HG03196 (cell line): ENCODE measurements around the gene ANKRD34B.
"Not testable (repeated sequence)": the region's sequence is repeated elsewhere in the genome, so short reads cannot be mapped to it uniquely, and the experiment has no call there.

Experiments
- ATAC-seq: cut with Tn5 transposase; IDR thresholded peaks from one replicate; pipeline ENCODE4 v1.9.1; 2021; ENCODE audit not compliant: unreplicated experiment

The ANKRD34B gene

GRCh38 chr5:80569961-80570786, at the start of gene ANKRD34B:
Gene ANKRD34B (minus strand): TSS chr5:80570280. CDS start chr5:80560019, 10,261 bp downstream.
- no peak for ATAC-seq

GRCh38 chr5:80619086-80619485, 49.0 kb upstream of the ANKRD34B start:
- no peak for ATAC-seq

DNA sequence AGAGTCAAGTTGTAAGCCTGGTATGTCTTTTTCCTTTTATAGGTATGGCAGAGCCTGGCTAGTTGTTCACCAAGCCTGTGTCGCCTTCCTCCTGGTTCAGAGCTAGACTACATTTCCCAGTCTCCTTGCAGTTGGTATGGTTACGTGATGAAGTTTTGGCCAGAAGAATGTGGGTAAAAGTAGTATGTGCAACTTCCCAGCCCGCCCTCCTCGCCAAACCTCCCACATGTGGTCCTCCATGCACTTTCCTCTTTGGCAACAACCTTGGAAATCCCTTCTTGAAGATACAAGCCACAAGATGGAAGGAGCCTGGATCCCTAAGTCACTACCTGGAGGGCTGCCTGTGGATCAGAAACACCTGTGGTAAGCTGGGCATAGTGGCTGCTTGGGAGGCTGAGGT, 48.4 kb upstream of the ANKRD34B start:
- no peak for ATAC-seq

GRCh38 chr5:80615266-80615914, 45.3 kb upstream of the ANKRD34B start:
- no peak for ATAC-seq

GRCh38 chr5:80609692-80610091, 39.6 kb upstream of the ANKRD34B start:
- ATAC-seq = no peak

- ATAC-seq = no peak
These were observed 38.7 kb upstream of the ANKRD34B start for GRCh38 chr5:80608731-80609130.

DNA sequence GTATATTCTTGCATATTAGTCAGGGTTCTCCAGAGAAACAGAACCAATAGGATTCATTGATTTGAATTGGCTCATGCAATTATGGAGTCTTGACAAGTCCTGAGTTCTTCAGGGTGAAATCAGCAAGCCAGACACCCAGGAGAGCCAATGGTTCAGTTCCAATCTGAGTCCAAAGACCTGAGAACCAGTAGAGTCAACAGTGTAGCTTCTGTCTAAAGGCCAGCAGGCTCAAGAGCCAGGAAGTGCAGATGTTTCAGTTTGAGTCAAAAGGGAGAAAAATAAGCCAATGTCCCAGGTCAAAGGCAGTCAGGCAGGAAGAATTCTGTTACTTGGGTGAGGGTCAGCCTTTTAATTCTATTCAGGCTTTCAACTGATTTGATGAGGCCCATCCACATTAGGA, 37.8 kb upstream of the ANKRD34B start:
- ATAC-seq = peak; percentile 87

- ATAC-seq = no peak
These were observed 37.3 kb upstream of the ANKRD34B start for GRCh38 chr5:80607343-80607742.

GRCh38 chr5:80600943-80601693, 31.0 kb upstream of the ANKRD34B start:
- no peak for ATAC-seq

DNA sequence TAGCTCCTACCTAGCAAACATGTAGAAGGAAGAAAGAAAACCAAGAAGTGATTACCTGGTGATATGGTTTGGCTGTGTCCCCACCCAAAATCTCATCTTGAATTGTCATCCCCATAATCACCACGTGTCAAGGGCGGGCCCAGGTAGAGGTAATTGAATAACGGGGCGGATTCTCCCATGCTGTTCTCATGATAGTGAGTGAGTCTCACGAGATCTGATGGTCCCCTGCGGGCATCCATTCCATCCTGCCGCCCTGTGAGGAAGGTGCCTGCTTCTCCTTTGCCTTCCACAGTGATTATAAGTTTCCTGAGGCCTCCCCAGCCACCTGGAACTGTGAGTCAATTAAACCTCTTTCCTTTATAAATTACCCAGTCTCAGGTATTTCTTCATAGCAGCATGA, 27.4 kb upstream of the ANKRD34B start:
- ATAC-seq = no peak

DNA sequence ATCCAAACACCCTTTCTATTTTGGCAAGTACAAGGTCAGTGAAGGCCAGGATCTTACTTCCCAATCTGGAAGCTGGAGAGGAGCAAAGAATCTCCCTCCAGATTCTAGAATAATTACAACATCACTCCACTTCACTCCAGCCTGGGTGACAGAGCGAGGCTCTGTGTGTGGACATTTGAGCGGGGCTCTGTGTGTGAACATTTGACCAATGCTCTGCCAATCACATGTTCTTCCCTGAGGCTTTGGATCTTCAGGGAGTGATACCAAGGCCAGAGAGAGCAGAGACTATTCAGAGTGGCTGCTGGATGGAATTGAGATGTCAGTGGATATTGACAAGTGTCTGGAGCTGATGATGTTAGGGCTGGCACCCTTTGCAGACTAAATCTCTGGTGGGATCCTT, 24.7 kb upstream of the ANKRD34B start:
- ATAC-seq = no peak

DNA sequence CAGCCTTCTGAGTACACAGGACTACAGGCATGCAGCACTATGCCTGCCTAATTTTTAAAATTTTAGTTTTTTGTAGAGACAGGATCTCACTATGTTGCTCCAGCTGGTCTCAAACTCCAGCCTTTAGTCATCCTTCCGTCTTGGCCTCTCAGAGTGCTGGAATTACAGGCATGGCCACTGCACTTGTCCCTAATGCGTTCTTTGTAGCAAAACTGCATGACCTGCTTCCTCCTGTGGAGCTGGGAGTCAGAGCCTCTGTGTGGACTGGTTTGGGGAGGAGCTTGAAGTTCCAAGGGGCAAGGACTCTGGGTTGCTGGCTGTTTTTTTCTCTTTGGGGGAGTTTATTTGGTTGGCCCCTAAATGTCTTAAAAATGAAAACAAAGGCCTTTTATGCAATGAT, 22.7 kb upstream of the ANKRD34B start:
- ATAC-seq = no peak

GRCh38 chr5:80592105-80592504, 22.0 kb upstream of the ANKRD34B start:
- no peak for ATAC-seq

GRCh38 chr5:80591352-80591751, 21.3 kb upstream of the ANKRD34B start:
- no peak for ATAC-seq

DNA sequence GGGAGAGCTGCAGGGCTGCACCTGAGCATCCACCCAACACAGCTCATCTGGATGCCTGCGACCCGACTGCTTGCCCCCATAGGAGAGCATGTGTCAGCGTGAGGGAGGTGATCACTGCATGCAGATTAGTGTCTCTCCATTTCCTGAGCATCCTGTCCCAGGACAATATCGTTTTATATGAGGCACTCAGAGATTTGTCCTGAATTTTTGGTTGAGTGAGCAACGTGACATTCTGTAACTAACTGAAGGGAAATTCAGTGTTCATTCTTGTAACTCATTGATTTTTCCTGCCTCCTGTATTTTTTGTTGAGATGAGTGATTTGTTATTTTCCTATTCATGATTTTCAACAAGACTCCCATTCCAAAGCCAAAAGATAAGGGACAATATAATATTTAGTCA, 20.7 kb upstream of the ANKRD34B start:
- ATAC-seq = no peak

DNA sequence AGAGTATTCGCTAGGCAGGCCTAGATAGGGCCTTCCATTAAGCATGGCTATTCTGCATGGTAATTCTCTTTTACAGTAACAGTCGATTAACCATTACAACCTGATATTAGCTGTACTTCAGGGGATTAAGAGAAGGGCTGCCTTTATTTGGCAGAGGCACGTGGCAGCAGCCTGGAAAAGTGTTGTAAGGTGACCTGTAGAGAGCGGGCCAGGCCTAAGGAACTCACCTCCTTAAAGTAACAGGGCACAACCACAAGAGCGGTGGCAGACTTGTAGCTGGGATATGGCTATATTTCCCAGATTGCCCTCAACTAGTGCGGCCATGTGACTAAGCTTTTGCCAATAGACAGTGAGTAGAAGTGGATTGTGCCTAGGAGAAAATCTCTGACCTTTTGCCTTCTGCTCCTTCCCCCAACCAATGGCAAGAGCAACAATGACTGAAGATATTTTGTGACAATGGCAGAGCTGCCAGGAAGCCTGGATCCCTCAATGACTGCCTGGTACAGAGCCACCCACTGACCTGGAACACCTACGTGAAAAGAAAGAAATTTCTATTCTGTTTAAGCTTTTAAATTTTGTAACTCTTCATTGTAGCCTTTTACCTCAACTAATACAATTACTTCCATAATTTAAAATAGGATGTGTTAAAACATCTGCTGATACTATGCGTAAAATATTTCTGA, 18.9 kb upstream of the ANKRD34B start:
- no peak for ATAC-seq

- no peak for ATAC-seq
These were observed 14.7 kb upstream of the ANKRD34B start for GRCh38 chr5:80584770-80585169.

GRCh38 chr5:80580291-80580690, 10.2 kb upstream of the ANKRD34B start:
- not testable (repeated sequence) for ATAC-seq

- no peak for ATAC-seq
These were observed 9.0 kb upstream of the ANKRD34B start for GRCh38 chr5:80579050-80579449.

DNA sequence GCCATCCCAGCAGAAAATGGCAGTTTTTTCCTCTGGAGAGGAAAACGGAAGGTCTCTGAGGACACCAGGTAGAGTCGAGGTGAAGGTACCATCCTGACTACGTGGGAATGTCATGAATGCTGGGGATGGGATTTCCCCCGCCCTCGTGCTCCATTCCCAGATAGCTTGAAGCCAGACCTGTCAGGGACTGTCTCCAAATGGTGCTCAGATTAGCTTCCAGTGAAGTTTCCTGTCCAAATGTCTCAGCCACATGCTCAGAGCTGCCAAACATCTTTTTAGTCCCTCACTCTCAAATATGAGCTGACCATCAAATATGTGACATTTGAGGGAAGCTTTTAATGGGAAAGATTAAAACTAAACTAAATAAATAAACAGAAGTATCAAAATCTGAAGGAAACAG, 7.6 kb upstream of the ANKRD34B start:
- no peak for ATAC-seq

DNA sequence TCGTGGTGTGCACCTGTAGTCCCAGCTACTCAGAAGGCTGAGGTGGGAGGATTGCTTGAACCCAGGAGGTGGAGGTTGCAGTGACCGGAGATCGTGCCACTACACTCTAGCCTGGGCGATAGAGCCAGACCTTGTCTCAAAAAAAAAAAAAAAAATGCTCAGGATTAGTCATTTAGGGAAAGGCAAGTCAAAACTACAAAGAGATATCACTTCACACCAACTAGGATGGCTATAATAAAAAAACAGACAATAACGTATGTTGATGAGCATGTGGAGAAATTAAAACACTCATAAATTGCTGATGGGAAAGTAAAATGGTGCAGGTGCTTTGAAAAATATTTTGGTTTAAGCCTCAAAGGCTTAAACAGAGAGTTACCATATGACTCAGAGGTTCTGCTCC, 6.3 kb upstream of the ANKRD34B start:
- ATAC-seq = no peak
